ENCODE data around the gene HOXC9. TPM values are rescaled to one million over a fixed set of nuclear protein-coding genes. Genes with fewer than 3 reads are reported as not detected.

The HOXC9 gene
- total RNA-seq, 1 donor from 2014 or later = not detected

DNA sequence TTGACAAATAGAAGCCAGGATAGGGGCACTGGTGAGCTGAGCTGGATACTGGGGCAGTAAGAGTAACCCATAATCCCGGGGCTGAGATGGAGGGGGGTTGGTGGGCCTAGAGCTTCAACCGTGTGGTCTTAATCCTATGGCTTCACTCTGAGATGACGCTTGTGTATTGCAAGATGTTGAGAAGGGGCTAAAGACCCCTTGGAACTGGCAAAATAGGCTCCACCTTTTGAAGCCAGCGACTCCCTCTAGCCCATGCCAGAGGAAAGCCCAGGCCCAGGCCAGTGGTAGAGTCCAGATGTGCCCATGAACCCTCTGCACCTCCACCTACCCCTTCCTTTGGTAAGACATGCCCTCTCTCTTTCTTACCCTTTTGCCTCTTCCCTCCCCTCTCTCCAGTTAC is 40.6 kb upstream of the HOXC9 start:
- Mint-ChIP-seq H3K36me3 (ENCODE audit: low read depth) (no peaks in the 10 kb centered on the region), H3K4me3 (no peak overlapping the region), H3K9me3 (peaks cover 6% of the 10 kb centered on the region), H3K27me3 (peaks cover 71% of the 10 kb centered on the region), H3K4me1 (peaks cover 15% of the 10 kb centered on the region), H3K27ac (no peak overlapping the region)
- POLR2A ChIA-PET = no interaction called here
- intact Hi-C loops (cut with micrococcal nuclease) = no loop called here
- CTCF ChIA-PET = interaction anchor here (1.1 to 1.2 kb wide), 2 partner anchors 73 to 74 kb away, joined by 3 to 4 read pairs; partner anchors contain the start of gene HOXC5
- no peak for ATAC-seq (ENCODE audit: low read depth)
- TF ChIP-seq, protein P1, sequence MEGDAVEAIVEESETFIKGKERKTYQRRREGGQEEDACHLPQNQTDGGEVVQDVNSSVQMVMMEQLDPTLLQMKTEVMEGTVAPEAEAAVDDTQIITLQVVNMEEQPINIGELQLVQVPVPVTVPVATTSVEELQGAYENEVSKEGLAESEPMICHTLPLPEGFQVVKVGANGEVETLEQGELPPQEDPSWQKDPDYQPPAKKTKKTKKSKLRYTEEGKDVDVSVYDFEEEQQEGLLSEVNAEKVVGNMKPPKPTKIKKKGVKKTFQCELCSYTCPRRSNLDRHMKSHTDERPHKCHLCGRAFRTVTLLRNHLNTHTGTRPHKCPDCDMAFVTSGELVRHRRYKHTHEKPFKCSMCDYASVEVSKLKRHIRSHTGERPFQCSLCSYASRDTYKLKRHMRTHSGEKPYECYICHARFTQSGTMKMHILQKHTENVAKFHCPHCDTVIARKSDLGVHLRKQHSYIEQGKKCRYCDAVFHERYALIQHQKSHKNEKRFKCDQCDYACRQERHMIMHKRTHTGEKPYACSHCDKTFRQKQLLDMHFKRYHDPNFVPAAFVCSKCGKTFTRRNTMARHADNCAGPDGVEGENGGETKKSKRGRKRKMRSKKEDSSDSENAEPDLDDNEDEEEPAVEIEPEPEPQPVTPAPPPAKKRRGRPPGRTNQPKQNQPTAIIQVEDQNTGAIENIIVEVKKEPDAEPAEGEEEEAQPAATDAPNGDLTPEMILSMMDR (IDR thresholded peaks at IDR 0.05) = no peak
- no peak for DNase-seq

DNA sequence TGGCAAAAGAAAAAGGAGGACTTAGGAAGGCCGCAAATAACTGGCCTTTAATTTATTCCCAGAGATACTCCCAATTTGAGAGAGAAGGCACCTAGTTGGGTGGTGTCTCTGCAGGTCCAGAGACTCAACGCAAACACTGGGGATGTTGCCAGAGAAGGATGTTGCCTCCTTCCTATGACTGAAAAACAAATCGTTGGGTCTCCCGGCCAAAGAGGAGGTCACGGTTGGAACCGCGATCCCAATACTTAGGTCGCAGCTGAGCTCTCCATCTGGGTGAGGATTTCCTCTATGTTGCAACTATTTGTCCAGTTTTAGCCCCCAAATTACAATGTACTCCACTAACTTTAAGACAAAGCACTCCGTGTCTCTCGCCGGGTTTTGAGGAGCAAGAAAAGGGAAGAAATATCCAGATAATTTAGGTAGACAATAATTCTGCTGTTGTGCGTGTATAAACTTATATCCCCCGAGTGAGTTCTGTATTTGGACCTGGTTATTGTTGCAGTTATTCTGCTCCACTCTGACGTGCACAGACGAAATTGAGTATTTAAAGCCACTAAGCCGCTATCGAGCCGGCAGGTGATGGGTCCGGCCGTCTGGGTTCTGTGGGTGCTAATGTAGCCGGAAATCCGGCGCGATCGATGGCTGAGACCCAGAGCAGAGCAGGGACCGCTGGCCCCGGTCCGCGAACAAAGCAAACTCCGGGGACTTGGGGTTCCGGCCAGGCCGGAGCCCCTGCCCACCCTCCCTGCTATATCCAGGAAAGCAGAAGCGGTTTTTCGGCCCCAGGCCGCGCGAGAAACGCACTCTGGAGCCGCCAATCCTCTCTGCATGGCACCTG is 39.6 kb upstream of the HOXC9 start:
- no peaks in the 10 kb centered on the region for H3K36me3 Mint-ChIP-seq (ENCODE audit: low read depth)
- intact Hi-C loops (cut with micrococcal nuclease) = loop anchor here (2.0 to 10.0 kb wide), 3 partner anchors 14 to 266 kb away; partner anchors contain the start of genes HOTAIR and HOXC5
- peaks cover 20% of the 10 kb centered on the region for H3K4me1 Mint-ChIP-seq
- peaks cover 7% of the 10 kb centered on the region for H3K9me3 Mint-ChIP-seq
- no peak for DNase-seq
- peak overlapping the region; percentile 16 for H3K27ac Mint-ChIP-seq
- peak overlapping the region; percentile 6 for H3K4me3 Mint-ChIP-seq
- no peak for ATAC-seq (ENCODE audit: low read depth)
- TF ChIP-seq, protein P1 (IDR thresholded peaks at IDR 0.05) = no peak
- CTCF ChIA-PET = no interaction called here
- H3K27me3 Mint-ChIP-seq = peaks cover 78% of the 10 kb centered on the region
- POLR2A ChIA-PET = no interaction called here

DNA sequence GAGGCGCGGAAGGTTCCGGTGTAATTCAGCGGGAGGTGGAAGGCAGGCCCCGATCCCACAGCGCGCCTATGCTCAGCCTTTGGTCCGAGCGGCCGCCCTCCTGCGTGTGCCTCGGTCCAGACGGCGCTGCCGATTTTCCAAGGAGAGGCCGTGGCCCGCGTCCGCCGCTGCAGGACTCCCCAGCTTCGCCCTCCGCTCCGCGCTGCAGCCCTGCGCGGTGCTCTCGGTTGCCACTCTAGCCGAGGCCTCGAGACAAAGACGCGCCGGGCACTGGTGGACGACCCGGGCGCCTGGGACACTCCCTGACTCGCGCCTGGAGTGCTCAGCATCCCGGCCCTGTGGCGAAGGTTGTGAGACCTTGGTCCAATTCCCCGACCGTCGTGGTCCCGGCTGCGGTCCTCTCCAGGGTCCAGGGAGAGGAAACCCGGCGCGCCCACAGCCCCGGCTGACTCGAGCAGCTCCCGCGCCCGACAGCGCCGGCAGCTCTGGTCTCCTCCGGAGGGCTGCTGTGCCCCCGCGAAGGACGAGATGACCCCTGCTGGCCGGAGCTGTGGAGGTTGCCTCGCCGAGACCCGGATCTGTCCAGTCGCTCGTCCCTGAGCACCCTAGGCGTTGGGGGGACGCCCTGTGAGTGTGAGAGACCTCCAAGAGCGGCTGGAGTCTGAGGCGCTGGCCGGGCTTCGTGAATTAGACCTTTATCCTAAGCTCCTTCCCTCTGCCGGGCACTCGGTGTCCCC is 38.8 kb upstream of the HOXC9 start:
- intact Hi-C loops (cut with micrococcal nuclease) = loop anchor here (2.0 to 10.0 kb wide), 3 partner anchors 14 to 266 kb away; partner anchors contain the start of genes HOTAIR and HOXC5
- Mint-ChIP-seq H3K4me3 (no peak overlapping the region), H3K27me3 (peaks cover 80% of the 10 kb centered on the region), H3K27ac (no peak overlapping the region), H3K4me1 (peaks cover 26% of the 10 kb centered on the region), H3K9me3 (peaks cover 9% of the 10 kb centered on the region), H3K36me3 (ENCODE audit: low read depth) (no peaks in the 10 kb centered on the region)
- CTCF ChIA-PET = no interaction called here
- DNase-seq (no peak), ATAC-seq (ENCODE audit: low read depth) (no peak)
- TF ChIP-seq, protein P1 (IDR thresholded peaks at IDR 0.05) = no peak
- POLR2A ChIA-PET = no interaction called here

DNA sequence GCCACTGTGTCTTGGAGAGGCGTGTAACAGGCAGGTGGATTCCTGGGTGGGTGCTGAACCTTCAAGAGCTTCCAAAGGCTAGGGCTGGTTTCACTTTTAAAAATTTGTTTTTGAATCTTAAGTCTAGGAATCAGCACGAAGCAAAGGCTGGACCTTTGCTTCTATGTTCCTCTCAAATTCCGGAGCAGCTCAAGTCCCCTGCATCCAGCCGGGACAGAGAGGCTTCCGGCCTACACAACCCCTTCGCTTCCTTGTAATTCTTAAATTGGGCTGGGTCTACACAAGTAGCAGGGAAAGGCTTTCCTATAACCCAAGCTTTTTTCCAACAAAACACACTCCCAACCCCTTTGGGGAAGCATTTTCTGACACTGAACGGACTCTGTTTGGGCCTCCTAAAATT is 37.0 kb upstream of the HOXC9 start:
- H3K27ac Mint-ChIP-seq = peak overlapping the region; percentile 6
- TF ChIP-seq, protein P1 (IDR thresholded peaks at IDR 0.05) = no peak
- ChIA-PET POLR2A (no interaction called here), CTCF (no interaction called here)
- intact Hi-C loops (cut with micrococcal nuclease) = loop anchor here (5.0 to 10.0 kb wide), 2 partner anchors 69 to 268 kb away; partner anchors contain the start of gene HOXC5
- H3K27me3 Mint-ChIP-seq = peaks cover 84% of the 10 kb centered on the region
- H3K4me1 Mint-ChIP-seq = peaks cover 24% of the 10 kb centered on the region
- H3K36me3 Mint-ChIP-seq (ENCODE audit: low read depth) = no peaks in the 10 kb centered on the region
- DNase-seq (no peak), ATAC-seq (ENCODE audit: low read depth) (no peak)
- no peak overlapping the region for H3K4me3 Mint-ChIP-seq
- H3K9me3 Mint-ChIP-seq = peaks cover 9% of the 10 kb centered on the region

Measured in activated B cell treated with CpG ODN at 0.5 μM for 24 hours (primary cell).